GM12875 (cell line): ENCODE results near the gene MEI1.

Source experiments
- H3K4me3 ChIP-seq: one replicate; pipeline ENCODE4 v1.5.1; 2011; ENCODE audit warnings: low read depth, low read length, control low read depth
- TF ChIP-seq, protein P1 (sequence below): IDR thresholded peaks from 2 replicates; pipeline ENCODE4 v1.5.1; 2011; ENCODE audit warnings: low read depth, mild to moderate bottlenecking, control low read depth, inconsistent platforms, low read length, moderate library complexity, borderline replicate concordance; ENCODE audit not compliant: insufficient read depth

MEI1 gene

DNA sequence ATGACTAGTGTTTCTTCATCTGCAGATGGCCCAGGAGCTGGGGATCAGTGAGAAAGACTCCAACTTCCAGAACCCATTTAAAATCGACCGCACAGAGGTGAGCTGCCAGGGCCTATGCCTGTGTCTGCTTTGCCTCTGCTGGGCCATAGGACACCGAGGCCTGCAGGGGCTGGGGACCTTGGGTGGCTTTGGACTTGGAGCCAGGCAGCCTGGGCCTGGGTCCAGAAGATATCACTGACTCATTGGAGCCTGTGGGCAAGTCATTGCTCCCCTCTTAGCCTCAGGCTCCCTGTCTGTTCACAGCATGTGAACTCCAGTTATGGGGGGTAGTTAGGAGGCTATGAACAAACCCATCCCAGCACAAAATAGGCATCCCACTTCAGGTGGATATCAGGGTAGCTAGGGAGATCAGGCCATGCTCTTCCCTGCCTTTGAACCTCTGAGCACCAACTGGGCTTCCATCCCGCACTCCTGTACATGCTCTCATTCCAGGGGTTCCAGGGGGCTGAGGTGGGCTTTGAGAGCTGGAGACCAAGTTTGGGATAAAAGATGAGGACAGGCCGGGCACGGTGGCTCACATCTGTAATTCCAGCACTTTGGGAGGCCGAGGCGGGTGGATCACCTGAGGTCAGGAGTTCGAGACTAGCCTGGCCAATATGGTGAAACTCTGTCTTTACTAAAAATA, 114.6 kb downstream of the MEI1 start:
- TF ChIP-seq, protein P1, sequence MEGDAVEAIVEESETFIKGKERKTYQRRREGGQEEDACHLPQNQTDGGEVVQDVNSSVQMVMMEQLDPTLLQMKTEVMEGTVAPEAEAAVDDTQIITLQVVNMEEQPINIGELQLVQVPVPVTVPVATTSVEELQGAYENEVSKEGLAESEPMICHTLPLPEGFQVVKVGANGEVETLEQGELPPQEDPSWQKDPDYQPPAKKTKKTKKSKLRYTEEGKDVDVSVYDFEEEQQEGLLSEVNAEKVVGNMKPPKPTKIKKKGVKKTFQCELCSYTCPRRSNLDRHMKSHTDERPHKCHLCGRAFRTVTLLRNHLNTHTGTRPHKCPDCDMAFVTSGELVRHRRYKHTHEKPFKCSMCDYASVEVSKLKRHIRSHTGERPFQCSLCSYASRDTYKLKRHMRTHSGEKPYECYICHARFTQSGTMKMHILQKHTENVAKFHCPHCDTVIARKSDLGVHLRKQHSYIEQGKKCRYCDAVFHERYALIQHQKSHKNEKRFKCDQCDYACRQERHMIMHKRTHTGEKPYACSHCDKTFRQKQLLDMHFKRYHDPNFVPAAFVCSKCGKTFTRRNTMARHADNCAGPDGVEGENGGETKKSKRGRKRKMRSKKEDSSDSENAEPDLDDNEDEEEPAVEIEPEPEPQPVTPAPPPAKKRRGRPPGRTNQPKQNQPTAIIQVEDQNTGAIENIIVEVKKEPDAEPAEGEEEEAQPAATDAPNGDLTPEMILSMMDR = no peak
- no peak overlapping the region for H3K4me3 ChIP-seq

DNA sequence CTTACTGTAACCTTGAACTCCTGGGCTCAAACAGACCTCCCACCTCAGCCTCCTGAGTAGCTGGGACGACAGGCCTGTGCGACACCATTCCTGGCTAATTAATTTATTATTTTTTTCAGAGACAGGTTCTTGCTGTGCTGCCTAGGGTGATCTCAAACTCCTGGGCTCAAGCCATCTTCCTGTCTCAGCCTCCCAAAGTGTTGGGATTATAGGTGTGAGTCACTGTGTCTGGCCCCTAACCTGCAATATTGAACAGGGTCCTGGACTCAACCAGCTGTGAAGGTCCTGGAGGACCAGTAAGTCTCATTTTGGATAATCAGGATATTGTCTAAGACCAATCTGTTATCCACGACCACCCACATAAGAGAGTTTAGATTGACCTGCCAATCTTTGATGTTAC, 116.4 kb downstream of the MEI1 start:
- H3K4me3 ChIP-seq = no peak overlapping the region
- TF ChIP-seq, protein P1 = no peak

DNA sequence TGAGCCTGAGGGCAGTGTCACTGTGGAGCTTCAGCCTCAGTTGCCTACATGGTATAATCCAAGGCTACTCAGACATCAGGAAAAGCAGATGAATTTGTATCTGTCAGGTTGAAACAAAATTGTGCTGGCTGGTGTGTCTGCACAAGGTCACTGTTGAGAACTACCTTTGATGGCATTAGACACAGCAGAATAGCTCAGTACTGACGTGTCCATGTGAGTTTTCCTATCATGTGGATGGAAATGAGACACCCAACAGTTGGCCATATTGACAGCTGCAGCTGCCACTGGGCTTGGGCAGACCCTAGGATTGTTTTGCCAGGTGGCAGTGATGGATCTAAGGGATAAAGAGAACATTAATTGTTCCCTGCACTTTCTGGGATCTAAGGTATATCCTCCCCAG, 116.9 kb downstream of the MEI1 start:
- TF ChIP-seq, protein P1 = no peak
- no peak overlapping the region for H3K4me3 ChIP-seq

DNA sequence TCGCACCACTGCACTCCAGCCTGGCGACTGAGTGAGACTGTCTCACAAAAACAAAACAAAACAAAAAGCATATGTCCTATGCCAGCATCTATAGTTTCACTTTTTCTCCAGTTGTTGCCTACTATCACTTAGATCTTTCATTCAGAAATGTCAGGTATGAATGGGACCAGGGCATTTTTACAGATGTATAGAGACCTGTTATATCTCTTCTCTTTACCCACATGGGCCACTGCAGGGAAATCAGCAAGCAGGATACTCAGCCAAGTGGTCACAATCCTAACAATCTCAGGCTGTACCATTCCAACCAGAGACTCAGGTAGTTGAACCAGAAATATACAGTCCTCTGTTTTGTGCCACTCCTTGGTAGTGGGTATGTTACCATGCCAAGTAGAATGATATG, 117.6 kb downstream of the MEI1 start:
- TF ChIP-seq, protein P1 = no peak
- H3K4me3 ChIP-seq = no peak overlapping the region

DNA sequence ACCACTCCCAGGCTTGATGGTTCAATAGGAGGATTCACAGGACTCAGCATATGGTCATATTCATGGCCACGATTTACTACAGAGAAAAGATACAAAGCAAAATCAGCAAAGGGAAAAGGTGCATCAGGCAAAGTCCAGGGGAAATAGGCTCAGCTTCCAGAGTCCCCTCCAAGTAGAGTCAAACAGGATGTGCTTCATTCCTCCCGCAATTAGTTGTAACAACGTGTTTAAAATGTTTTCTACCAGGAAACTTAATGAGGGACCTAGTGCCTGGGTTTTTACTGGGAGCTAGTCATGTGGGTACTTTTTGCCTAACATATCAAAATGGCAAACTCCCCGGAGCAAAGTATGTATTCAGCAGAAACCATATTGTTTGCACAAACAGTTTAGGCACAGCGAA, 118.7 kb downstream of the MEI1 start:
- no peak overlapping the region for H3K4me3 ChIP-seq
- TF ChIP-seq, protein P1 = no peak

DNA sequence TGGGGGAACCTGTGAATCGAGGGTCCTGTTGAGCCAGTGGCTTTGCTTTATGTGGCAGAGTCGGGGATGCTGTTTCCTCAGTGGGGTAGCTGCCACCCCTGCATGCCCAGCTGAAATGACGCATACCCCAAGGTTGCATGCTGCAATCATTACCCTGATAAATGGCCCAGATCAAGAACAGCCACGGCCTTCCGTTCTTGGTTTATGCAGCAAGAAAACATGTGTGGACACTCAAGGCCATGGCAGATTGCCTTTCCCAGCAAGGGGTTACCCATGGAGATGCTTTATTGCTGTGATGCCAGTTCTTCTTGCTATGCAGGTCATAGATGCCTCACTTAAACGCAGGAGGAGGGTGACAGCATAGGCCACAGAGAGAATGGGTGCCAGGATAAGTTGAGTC, 119.3 kb downstream of the MEI1 start:
- TF ChIP-seq, protein P1 = no peak
- no peak overlapping the region for H3K4me3 ChIP-seq

DNA sequence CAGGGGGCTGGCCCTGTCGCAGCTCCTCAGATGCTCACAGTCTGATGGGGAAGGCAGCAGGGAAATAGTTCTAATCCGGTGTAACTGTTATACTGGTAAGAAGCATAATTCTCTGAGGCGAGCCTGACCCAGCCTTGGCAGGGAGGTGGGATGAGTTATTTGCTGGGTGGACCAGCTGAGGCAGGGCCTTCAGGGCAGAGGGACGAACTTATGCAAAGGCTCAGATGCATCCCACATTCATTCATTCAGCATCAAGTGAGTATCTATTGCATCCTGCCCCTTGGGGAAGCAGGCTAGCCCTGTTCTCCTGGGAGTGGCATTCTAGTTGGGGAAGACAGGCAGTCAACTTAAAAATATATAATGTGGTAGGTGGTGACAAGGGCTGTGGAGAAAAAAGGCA, 120.0 kb downstream of the MEI1 start:
- H3K4me3 ChIP-seq = no peak overlapping the region
- TF ChIP-seq, protein P1 = no peak
